Erythroblast (primary cell): ENCODE results near the gene ADAT3.
A peak's percentile ranks its signal among the peaks of the same experiment; 100 is the strongest.

ENCODE experiments used
- DNase-seq, 2 experiments: peaks; one replicate each; lab custom pipeline; 2025; lab: John Stamatoyannopoulos, UW
- GATA1 ChIP-seq: IDR thresholded peaks from 2 replicates; pipeline ENCODE4 v1.6.1; 2011; ENCODE audit warnings: low read depth, mild to moderate bottlenecking, control low read depth, low read length, moderate library complexity
- POLR2A ChIP-seq: IDR thresholded peaks from 2 replicates; pipeline ENCODE4 v1.6.1; 2011; ENCODE audit warnings: mild to moderate bottlenecking, low read length

Gene ADAT3

GRCh38 chr19:1936916-1937610, 31.9 kb downstream of the ADAT3 start:
- DNase-seq, result no peak
- no peak for TF ChIP-seq GATA1
- TF ChIP-seq POLR2A, result no peak

DNA sequence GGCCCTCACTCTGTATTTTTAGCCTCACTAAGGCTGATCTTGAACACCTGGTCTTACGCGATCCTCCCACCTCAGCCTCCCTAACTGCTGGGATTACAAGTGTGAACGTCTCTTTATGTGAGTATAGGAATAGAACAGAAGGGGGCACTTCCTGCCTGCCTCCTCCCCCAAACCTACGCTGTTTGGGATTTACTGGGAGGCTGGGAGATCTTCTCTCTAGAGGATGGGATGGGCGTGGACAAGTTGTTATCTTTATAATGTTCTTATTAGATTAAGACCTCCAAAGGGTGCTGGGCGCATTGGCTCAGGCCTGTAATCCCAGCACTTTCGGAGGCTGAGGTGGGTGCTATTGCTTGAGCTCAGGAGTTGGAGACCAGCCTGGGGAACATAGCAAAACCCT, 32.9 kb downstream of the ADAT3 start:
- TF ChIP-seq GATA1 (no peak), POLR2A (no peak)
- no peak for DNase-seq

GRCh38 chr19:1941146-1942077, 36.2 kb downstream of the ADAT3 start, which contains the start of gene CSNK1G2:
TSS of gene CSNK1G2 (plus strand) at chr19:1941172. CDS start at chr19:1969773, 28,601 bp downstream.
- TF ChIP-seq GATA1 (no peak), POLR2A (no peak)
- DNase-seq, result peak in 1 of 2 experiments; percentile 68

GRCh38 chr19:1942078-1942933, 37.1 kb downstream of the ADAT3 start:
- peak; percentile 30 for TF ChIP-seq POLR2A
- TF ChIP-seq GATA1, result no peak
- DNase-seq, result peak; percentile 66 to 73

DNA sequence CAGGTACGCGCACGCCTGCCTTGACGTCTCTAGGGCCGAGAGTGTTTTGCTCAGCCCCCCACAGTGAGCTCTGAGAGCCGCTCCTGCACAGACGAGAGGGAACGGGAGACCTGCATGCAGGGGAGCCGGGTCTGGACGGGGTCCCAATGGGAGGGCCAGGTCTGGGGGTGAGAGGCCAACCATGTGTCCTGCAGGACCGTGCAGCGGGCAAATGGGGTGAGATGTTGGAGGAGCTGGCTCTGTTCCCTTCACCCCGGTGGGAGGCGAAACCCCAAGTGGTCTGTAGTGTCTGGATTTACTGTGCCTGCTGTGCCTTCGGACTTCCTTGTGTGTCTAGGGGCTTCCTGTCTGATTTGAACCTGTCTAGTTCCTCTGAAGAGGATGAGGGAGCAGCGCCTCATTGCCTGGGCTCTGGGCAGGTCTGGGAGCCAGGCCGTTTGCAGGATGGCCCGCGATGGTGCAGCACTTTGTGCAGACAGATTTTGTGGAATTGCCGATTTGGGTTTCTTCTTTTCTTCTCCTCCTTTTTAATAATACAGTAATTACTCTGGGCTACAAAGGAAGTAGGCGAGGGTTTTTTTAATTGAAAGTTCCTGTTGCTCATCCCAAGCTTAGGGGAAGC, 37.8 kb downstream of the ADAT3 start:
- DNase-seq, result no peak
- no peak for TF ChIP-seq POLR2A

DNA sequence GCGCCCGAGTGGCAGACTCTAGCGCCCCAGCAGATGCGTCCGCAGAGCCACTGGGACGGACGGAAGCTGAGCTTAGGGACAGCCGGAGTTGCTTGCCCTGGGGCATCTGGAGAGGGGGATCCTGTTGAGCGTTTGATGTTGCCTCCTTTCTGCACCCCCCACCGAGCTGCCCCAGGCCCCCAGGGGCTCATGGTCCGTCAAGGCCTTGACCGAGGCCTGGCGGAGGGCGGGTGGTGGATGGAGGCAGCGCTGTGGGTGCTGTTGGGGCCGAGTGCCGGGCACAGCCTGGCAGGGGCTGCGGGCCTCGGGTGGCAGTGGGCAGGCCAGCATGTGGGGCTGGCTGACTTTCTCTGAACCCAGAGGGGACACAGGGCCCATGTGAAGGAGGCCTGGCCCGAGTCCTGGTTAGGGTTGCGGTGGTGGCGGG, 38.5 kb downstream of the ADAT3 start:
- TF ChIP-seq GATA1 (no peak), POLR2A (no peak)
- no peak for DNase-seq

GRCh38 chr19:1944088-1944915, 39.1 kb downstream of the ADAT3 start:
- TF ChIP-seq GATA1 (no peak), POLR2A (no peak)
- no peak for DNase-seq

DNA sequence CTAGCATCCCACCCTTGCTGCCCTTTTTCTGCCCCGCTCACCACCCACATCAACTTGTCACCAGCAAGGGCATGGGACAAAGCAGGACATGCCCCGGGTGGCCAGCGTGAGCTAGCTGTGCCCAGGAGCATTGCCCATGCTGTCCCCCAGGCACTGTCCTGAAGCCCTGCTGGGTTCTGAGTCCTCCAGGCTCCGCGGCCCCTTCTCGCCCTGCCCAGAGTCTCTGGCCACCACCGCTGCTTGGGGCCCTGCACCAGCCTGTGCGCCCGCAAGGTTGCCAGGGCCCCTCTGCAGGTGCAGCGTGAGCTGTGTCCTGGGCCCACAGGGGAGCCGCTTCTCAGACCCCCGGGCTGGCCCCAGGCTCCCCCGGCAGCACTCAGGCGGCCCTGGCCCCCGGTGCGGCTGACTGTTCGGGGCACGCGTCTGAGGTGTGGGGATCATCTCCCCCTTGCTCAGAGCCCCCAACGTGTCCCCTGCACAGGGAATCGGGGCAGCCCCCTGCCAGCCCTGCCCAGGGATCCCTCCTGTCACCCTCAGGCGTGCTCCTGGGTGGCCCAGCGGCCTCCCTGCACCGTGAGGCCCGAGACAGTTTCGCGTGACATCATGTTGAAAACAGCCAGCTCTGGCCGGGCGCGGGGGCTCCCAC, 39.8 kb downstream of the ADAT3 start:
- DNase-seq, result no peak
- TF ChIP-seq GATA1 (no peak), POLR2A (no peak)

DNA sequence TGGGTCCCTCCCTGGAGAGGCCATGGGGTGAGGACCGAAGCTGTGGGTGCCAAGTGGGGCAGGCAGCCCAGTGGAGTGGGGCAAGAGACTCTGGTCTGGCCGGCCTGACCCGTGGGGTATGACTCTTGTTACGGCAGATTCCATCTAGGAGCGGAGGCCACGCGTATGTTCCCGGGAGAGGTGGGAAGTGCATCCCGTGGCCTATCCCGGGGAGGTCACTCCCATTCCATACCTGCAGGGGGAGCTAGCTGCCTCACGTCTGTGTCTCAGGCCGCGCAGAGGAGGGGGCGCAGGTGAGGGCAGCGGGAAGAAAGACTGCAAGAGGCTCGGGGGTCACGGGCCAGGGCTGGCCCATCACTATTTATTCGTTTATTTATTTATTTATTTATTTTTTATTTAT, 40.7 kb downstream of the ADAT3 start:
- DNase-seq, result peak in 1 of 2 experiments; percentile 64
- TF ChIP-seq GATA1, result no peak
- no peak for TF ChIP-seq POLR2A

GRCh38 chr19:1947651-1948209, 42.5 kb downstream of the ADAT3 start:
- TF ChIP-seq POLR2A, result no peak
- no peak for TF ChIP-seq GATA1
- DNase-seq, result no peak

- DNase-seq, result no peak
- no peak for TF ChIP-seq POLR2A
- TF ChIP-seq GATA1, result no peak
Measured at GRCh38 chr19:1949304-1950101, 44.3 kb downstream of the ADAT3 start.
